GM19240 (cell line): Measurements from ENCODE around the gene SLC22A7.

Experiments used
- DNase-seq: peaks from one replicate; pipeline ENCODE4 v3.0.0; 2011; ENCODE audit warnings: low spot score; ENCODE audit not compliant: insufficient read length

The SLC22A7 gene

GRCh38 chr6:43282636-43283513 lies 15.2 kb upstream of the SLC22A7 start:
- no peak for DNase-seq

GRCh38 chr6:43283514-43283901 lies 14.6 kb upstream of the SLC22A7 start:
- DNase-seq, result no peak

- no peak for DNase-seq
These were observed 14.2 kb upstream of the SLC22A7 start for GRCh38 chr6:43283905-43284304.

GRCh38 chr6:43284991-43285781 lies 12.9 kb upstream of the SLC22A7 start:
- no peak for DNase-seq

GRCh38 chr6:43285832-43286231 lies 12.2 kb upstream of the SLC22A7 start:
- no peak for DNase-seq

- no peak for DNase-seq
These were observed 11.5 kb upstream of the SLC22A7 start for GRCh38 chr6:43286456-43286979.

GRCh38 chr6:43286980-43287716 lies 10.9 kb upstream of the SLC22A7 start:
- no peak for DNase-seq

- no peak for DNase-seq
These were observed 10.1 kb upstream of the SLC22A7 start for GRCh38 chr6:43287717-43288679.

- no peak for DNase-seq
These were observed 7.6 kb upstream of the SLC22A7 start for GRCh38 chr6:43290339-43290904.

- DNase-seq, result no peak
These were observed 7.1 kb upstream of the SLC22A7 start for GRCh38 chr6:43290905-43291355.

- no peak for DNase-seq
These were observed 6.4 kb upstream of the SLC22A7 start for GRCh38 chr6:43291708-43292107.

- DNase-seq, result no peak
These were observed 5.7 kb upstream of the SLC22A7 start for GRCh38 chr6:43292341-43292740.

- no peak for DNase-seq
These were observed 5.2 kb upstream of the SLC22A7 start for GRCh38 chr6:43292763-43293318.

- no peak for DNase-seq
These were observed 4.4 kb upstream of the SLC22A7 start for GRCh38 chr6:43293698-43294097.

GRCh38 chr6:43294536-43294935 lies 3.5 kb upstream of the SLC22A7 start:
- no peak for DNase-seq

GRCh38 chr6:43295456-43295855 lies 2.6 kb upstream of the SLC22A7 start:
- no peak for DNase-seq

GRCh38 chr6:43296780-43297497 lies 1.1 kb upstream of the SLC22A7 start:
- no peak for DNase-seq

GRCh38 chr6:43298565-43299337 lies 691 bp downstream of the SLC22A7 start:
- DNase-seq, result no peak
